PC-3 (cell line): ENCODE data around the gene TAP1.

Experiments used
- EZH2 ChIP-seq: fragments of 300-600 bp; sonication (generic); IDR thresholded peaks from one replicate; pipeline ENCODE4 v1.6.1; 2017; ENCODE audit warnings: antibody characterized with exemption, mild to moderate bottlenecking, low read length; ENCODE audit not compliant: unreplicated experiment
- EZH2phosphoT487 ChIP-seq: fragments of 300-600 bp; sonication (generic); IDR thresholded peaks from 2 replicates; pipeline ENCODE4 v1.6.1; 2018; ENCODE audit warnings: mild to moderate bottlenecking, antibody characterized with exemption, low read length, borderline replicate concordance
- TF ChIP-seq, protein P1 (sequence below): fragments of 300-600 bp; sonication (generic); conservative IDR thresholded peaks from 2 replicates; pipeline ENCODE4 v1.5.1; 2017; ENCODE audit warnings: antibody characterized with exemption, low read depth, mild to moderate bottlenecking, low read length

DNA sequence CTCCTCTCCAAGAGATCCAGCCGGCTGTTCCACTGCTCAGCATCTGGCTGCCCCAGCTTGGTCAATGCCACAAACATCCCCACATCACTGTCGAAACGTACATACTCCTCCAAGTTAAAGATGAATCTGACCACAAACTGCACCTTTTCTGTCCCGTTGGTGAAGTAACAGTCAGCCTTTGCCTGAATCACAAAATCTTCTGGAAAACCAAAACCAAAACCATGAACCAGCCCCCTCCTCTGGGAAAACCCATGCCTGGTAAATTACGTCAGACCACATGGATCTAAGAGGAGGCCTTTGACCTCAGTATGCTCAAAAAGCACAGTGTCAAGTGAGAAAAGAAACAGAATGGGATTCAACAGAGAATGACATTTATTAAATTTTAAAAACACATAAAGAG, 38.4 kb downstream of the TAP1 start:
- TF ChIP-seq, protein P1, sequence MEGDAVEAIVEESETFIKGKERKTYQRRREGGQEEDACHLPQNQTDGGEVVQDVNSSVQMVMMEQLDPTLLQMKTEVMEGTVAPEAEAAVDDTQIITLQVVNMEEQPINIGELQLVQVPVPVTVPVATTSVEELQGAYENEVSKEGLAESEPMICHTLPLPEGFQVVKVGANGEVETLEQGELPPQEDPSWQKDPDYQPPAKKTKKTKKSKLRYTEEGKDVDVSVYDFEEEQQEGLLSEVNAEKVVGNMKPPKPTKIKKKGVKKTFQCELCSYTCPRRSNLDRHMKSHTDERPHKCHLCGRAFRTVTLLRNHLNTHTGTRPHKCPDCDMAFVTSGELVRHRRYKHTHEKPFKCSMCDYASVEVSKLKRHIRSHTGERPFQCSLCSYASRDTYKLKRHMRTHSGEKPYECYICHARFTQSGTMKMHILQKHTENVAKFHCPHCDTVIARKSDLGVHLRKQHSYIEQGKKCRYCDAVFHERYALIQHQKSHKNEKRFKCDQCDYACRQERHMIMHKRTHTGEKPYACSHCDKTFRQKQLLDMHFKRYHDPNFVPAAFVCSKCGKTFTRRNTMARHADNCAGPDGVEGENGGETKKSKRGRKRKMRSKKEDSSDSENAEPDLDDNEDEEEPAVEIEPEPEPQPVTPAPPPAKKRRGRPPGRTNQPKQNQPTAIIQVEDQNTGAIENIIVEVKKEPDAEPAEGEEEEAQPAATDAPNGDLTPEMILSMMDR = no peak
- TF ChIP-seq EZH2 (no peak), EZH2phosphoT487 (no peak)
